GM12891 (cell line): ENCODE measurements around the gene ACSS2.

Source experiments
- DNase-seq: peaks from one replicate; pipeline ENCODE4 v3.0.0; 2011; ENCODE audit warnings: low spot score; ENCODE audit not compliant: insufficient read length
- FAIRE-seq: peaks from 2 replicates; lab custom pipeline; 2011; peaks lifted over from hg19 to GRCh38; lab: Jason Lieb, UNC
- PAX5 ChIP-seq: IDR thresholded peaks from 2 replicates; pipeline ENCODE4 v1.6.1; 2011; ENCODE audit warnings: low read length, moderate library complexity, mild to moderate bottlenecking; ENCODE audit not compliant: insufficient read depth, severe bottlenecking
- POLR2A ChIP-seq: IDR thresholded peaks from 2 replicates; pipeline ENCODE4 v1.6.1; 2011; ENCODE audit warnings: low read depth, low read length, control low read depth
- POLR2AphosphoS5 ChIP-seq: IDR thresholded peaks from 2 replicates; pipeline ENCODE4 v1.6.1; 2011; ENCODE audit warnings: low read depth, low read length, control low read depth
- POU2F2 ChIP-seq: IDR thresholded peaks from 2 replicates; pipeline ENCODE4 v1.6.1; 2011; ENCODE audit warnings: low read depth, mild to moderate bottlenecking, control low read depth, low read length, moderate library complexity
- SPI1 ChIP-seq: IDR thresholded peaks from 2 replicates; pipeline ENCODE4 v1.6.1; 2011; ENCODE audit warnings: low read depth, low read length, control low read depth
- TAF1 ChIP-seq: IDR thresholded peaks from 2 replicates; pipeline ENCODE4 v1.6.1; 2011; ENCODE audit warnings: low read depth, low read length, control low read depth

Gene ACSS2

GRCh38 chr20:34955231-34956040 lies 79.0 kb downstream of the ACSS2 start, which contains the start of the genes GSS and MYH7B:
GSS (minus strand) TSS chr20:34955806; CDS start chr20:34951852, 3,954 bp downstream.
MYH7B (plus strand) TSS chr20:34955868; CDS start chr20:34978006, 22,138 bp downstream.
- TF ChIP-seq POLR2A: peak; percentile 82
- peak; percentile 77 for TF ChIP-seq POLR2AphosphoS5
- peak; percentile 91 for TF ChIP-seq TAF1
- no peak for TF ChIP-seq POU2F2
- peak; percentile 97 for TF ChIP-seq PAX5
- no peak for TF ChIP-seq SPI1
- peak; percentile 90 for DNase-seq
- peak; percentile 96 for FAIRE-seq

DNA sequence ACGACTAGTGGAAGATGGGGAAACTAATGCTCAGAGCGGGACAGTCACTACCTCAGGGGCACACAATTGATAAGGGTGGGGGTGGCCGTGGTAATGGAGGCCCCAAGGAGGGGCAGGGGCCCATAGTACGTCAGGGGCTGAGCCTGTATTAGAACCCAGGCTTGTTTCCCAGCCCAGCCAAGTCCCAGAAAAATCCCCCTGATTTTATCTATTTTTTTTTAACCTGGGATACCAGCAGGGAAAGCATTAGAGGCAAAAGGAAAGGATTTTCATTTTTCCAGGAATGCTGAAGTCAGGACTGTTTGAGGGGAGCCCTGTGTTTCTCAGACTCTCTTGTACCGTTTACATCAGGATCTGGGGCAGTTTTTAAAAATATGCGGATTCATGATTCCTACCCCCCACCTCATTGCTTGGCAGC lies 79.6 kb downstream of the ACSS2 start:
- no peak for TF ChIP-seq PAX5
- no peak for TF ChIP-seq POU2F2
- no peak for TF ChIP-seq TAF1
- no peak for TF ChIP-seq POLR2A
- TF ChIP-seq POLR2AphosphoS5: no peak
- TF ChIP-seq SPI1: no peak
- DNase-seq (no peak), FAIRE-seq (no peak)

DNA sequence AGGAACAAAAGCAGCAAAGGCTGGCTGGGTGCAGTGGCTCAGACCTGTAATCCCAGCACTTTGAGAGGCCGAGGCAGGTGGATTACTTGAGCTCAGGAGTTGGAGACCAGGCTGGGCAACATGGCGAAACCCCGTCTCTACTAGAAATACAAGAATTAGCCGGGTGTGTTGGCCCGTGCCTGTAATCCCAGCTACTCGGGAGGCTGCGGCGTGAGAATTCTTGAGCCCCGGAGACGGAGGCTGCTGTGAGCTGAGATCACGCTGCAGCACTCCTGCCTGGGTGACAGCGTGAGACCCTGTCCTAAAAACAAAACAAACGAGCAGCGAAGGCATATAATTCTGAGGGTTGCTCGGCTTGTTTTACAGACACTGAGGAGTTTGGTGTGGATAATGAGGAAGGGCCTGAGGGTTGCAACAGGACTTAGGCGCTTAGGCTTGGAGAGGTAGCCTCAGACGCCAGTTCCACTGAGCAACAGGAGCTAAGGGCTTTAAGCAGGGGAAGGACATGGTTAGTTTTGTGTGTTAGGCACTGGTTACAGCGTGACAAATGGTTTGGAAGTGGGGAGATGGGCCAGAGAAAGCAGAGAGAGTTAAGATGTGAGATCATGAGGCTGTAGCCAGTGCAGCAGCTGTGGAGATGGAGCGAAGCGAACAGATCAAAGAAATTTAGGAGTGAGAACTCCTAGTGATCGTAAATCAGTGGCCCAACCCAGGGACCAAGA lies 80.5 kb downstream of the ACSS2 start:
- FAIRE-seq: no peak
- no peak for DNase-seq
- no peak for TF ChIP-seq TAF1
- no peak for TF ChIP-seq POU2F2
- TF ChIP-seq SPI1: no peak
- TF ChIP-seq POLR2AphosphoS5: no peak
- no peak for TF ChIP-seq PAX5
- no peak for TF ChIP-seq POLR2A

GRCh38 chr20:34964486-34964885 lies 88.1 kb downstream of the ACSS2 start:
- TF ChIP-seq POU2F2: no peak
- TF ChIP-seq SPI1: no peak
- TF ChIP-seq POLR2A: no peak
- no peak for TF ChIP-seq POLR2AphosphoS5
- no peak for TF ChIP-seq PAX5
- no peak for TF ChIP-seq TAF1
- FAIRE-seq: no peak
- DNase-seq: no peak

- DNase-seq (no peak), FAIRE-seq (no peak)
- no peak for TF ChIP-seq POLR2A
These were observed 88.6 kb downstream of the ACSS2 start for GRCh38 chr20:34965051-34965450.

DNA sequence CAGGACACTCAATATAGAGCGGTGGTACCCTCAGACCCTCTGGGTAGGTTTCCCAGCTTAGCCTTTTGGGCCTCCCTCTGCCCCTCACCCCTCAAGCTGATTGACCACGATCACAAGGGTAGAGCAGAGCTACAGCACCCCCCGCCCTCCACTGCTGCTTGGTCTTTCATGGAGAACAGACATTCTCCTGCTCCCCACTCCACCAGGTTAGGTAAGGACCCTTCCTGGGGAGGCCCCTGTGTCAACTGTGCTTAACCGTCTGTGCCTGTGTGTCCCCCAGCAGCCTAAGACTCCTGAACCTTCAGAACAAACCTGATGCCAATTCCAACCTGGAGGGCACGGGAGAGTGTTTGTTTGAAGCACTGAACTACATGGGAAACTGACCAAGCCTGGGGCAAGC lies 91.0 kb downstream of the ACSS2 start:
- no peak for TF ChIP-seq PAX5
- no peak for TF ChIP-seq TAF1
- no peak for TF ChIP-seq SPI1
- TF ChIP-seq POU2F2: no peak
- no peak for TF ChIP-seq POLR2A
- TF ChIP-seq POLR2AphosphoS5: no peak
- FAIRE-seq: no peak
- no peak for DNase-seq

DNA sequence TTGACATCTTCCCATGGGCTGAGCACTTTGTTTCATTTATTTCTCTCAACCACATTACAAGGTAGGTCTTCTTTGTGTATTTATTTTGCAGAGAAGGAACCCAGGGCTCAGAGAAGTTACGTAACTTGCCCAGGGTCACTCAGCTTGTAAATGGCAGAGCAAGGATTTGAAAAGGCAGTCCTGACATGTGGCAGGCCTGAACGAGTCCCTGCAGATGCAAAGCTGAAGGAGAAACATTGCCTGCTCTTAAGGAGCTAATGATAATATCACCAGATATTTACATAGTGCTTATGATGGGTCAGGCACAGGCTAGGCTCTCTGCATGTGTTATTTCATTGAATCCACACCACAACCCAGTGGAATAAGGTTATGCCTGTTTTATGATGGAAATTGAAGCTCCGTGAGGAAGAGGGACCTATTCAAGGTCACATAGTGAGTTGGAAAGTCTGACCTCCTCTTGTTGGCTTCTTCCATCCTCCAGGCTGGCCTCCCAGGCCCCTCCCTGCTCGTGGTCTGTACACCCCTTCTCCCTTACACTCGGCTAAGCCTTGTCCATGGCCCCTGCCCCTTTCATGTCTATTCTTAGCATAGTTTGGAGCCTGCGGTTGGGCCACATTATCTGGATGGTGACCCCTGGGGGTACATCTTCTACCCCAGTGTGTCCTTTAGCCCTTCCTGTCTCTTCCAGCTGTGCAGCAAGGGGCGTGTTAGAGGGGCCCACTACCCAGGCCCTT lies 91.8 kb downstream of the ACSS2 start:
- no peak for TF ChIP-seq PAX5
- TF ChIP-seq POLR2A: no peak
- TF ChIP-seq POLR2AphosphoS5: no peak
- no peak for TF ChIP-seq POU2F2
- TF ChIP-seq TAF1: no peak
- TF ChIP-seq SPI1: no peak
- DNase-seq (no peak), FAIRE-seq (no peak)

- DNase-seq: no peak
- no peak for FAIRE-seq
These were observed 93.9 kb downstream of the ACSS2 start for GRCh38 chr20:34970193-34970840.

More at GRCh38 chr20:34970193-34970840, 93.9 kb downstream of the ACSS2 start:
- TF ChIP-seq POLR2A: no peak
- TF ChIP-seq TAF1: no peak
- TF ChIP-seq POLR2AphosphoS5: no peak
- TF ChIP-seq PAX5: no peak
- TF ChIP-seq POU2F2: no peak
- no peak for TF ChIP-seq SPI1
